DMS53 (cell line): ENCODE data around the gene LMBR1L.
"Not testable (repeated sequence)": the region's sequence is repeated elsewhere in the genome, so short reads cannot be mapped to it uniquely, and the experiment has no call there.

Experiments
- DNase-seq: peaks from one replicate; lab custom pipeline; 2025; lab: John Stamatoyannopoulos, UW

LMBR1L gene

DNA sequence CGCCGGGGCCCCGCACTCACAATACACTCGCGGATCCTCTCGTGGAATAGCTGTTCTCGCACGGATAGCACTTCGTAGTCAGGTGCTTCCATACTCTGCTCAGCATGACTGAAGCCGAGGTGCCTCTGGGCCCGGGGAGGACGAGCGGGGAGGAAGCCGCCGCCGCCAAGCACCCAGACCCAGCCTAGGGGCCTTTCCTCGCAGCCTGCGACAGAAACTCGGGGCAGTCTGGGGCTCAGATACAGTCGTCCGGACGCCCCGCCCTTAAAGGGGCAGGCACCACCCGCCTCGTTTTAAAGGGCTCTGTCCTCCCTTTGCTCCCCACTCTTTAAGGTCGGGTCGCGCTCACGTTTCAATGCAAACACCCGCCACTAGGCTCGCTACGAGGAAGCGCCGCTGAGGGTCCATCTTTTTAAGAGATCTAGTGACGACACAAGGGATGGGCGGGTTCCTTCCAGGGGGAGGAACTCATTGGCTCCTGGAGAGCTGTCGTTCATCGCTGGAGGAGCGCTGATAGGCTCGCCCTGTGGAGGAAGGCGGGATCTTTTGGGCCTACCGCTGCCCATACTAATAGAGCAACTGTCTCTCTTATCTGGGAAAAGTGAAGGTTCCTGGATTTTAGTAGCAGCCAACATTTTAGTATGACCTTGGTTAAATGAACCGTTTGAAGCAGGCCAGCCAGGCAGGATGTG lies at the start of gene LMBR1L:
TSS of gene LMBR1L (minus strand) at position 384 of the 692 bp plus-strand sequence. CDS start at position 92, 292 bp downstream.
- peak; percentile 98 for DNase-seq

DNA sequence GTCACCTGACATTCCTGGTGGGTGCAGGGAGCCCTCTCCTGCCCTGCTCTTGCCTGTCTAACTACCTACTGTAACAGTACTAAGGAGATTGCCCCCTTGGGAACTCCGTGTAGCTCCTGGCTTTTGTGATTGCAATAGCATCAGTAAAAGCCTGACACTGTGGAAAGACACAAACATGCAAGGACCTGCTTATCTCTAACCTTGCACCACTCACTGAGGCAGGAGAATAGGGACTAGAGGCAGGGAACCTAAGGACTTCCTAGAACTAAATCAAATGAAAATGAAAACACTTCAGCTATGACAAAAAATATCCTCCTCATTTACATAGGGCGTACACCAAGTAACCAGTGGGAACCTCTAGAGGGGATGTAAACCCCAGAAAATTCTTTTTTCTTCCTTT lies 49.8 kb upstream of the LMBR1L start:
- no peak for DNase-seq

GRCh38 chr12:49154221-49154620 lies 43.6 kb upstream of the LMBR1L start:
- DNase-seq: no peak

DNA sequence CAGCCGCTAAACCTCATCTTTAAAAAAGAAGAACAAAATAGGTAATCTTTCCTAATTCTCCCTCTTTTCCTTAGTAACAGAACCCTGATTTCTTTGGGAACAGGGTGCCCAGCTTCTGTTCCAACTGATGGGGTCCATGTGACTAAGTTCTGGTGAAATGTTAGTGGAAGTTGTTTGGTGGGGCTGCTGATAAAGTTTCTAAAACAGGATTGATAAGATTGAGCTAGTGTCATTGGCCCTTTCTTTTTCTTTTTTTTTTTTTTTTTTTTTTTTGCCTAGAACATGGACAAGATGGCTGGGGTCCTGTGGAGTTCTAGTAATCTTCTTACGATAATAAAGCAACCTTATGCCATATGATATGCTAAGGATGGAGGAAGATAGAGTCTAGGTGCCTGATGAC lies 36.7 kb upstream of the LMBR1L start:
- DNase-seq: no peak

- DNase-seq: no peak
Measured at GRCh38 chr12:49146406-49146805, 35.8 kb upstream of the LMBR1L start.

GRCh38 chr12:49144384-49144783 lies 33.7 kb upstream of the LMBR1L start:
- no peak for DNase-seq

- no peak for DNase-seq
Measured at GRCh38 chr12:49138999-49139398, 28.4 kb upstream of the LMBR1L start.

- DNase-seq: no peak
Measured at GRCh38 chr12:49138587-49138986, 27.9 kb upstream of the LMBR1L start.

DNA sequence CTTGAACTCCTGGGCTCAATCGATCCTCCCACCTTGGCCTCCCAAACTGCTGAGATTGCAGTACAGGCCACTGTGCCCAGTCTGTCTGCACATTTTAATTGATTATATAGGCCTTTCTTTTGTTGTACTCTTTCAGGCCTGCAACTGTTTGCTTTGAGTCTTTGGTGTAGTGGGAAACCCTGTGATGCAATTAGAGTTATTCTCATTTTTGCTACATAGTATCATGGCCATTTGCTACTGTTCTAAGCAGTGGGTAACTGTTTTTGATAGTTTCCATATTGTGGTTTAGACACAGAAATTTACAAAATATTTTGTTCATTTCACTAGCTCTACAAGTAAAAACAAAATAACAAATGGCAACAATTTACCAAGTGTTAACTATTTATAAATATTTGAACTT lies 26.8 kb upstream of the LMBR1L start:
- no peak for DNase-seq

DNA sequence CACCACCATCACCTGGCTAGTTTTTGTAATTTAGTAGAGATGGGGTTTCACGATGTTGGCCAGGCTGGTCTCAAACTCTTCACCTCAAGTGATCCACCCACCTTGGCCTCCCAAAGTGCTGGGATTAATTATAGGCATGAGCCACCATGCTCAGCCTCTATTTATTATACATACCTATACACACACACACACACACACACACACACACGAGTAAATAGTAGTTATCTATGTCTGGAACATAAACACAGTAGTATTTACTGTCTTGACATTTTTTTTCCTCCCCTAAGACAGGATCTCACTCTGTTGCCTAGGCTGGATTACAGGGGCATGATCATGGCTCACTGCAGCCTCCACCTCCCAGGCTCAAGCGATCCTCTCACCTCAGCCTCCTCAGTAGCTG lies 26.4 kb upstream of the LMBR1L start:
- not testable (repeated sequence) for DNase-seq

DNA sequence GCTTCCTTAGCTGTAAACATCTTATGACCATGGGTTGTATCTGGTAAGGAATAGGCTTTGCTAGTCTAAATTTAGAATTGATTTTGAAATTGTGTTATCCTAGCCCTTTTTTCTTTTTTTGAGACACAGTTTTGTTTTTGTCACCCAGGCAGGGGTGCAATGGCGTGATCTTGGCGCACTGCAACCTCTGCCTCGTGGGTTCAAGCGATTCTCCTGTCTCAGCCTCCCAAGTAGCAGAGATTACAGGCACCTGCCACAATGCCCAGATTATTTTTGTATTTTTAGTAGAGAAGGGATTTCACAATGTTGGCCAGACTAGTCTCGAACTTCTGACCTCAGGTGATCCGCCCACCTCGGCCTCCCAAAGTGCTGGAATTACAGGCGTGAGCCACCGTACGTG lies 22.9 kb upstream of the LMBR1L start:
- DNase-seq: no peak

DNA sequence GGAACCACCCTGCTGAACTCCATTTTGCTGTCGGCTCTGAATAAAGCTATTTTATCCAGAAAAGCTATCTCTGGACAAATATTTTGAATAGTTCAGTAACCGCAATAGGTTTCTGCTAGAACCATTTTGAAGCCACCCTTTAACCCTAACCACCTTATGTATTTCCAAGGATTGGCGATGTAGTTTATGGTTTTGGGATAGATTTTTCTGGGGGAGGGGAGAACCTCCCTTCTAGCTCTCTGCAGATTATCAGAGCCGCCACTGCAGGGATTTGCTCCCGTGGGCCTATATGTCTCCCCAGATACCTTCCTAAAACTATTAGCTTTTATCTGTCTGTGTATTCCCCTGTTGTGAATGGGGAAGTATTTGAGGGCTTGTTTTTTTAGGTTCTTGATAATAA lies 22.4 kb upstream of the LMBR1L start:
- no peak for DNase-seq

DNA sequence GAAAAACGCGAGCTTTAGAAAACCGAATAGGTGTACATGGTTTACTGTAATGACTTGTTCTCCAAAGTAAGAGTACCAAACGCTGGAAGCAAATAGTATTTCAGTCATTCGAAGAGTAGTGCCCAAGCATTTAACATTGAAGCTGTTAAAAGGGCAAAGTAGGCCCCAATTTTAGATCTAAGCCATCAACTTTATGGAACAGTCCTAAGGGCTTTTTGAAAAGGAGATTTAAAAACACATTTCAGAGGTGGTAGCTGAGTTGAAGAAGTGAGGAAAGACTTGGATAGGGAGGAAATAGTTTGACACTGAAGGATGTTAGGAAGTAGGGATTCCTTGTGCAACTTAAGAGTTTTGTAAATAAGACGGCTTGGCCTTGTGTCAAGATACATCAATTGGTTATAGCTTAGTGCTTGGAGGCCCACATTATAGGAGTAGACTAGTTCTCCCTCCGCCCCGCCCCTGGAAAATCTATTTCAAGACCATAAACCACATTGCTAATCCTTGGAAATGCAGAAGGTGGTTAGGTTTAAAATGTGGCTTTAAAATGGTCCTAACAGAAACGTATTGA lies 21.3 kb upstream of the LMBR1L start:
- peak; percentile 57 for DNase-seq

- peak; percentile 96 for DNase-seq
Measured at GRCh38 chr12:49131051-49131893, 20.6 kb upstream of the LMBR1L start, which contains the start of gene TUBA1B. TUBA1B (minus strand) TSS chr12:49131395; CDS start chr12:49131300, 95 bp downstream.

- peak; percentile 98 for DNase-seq
Measured at GRCh38 chr12:49130151-49131050, 19.8 kb upstream of the LMBR1L start.

DNA sequence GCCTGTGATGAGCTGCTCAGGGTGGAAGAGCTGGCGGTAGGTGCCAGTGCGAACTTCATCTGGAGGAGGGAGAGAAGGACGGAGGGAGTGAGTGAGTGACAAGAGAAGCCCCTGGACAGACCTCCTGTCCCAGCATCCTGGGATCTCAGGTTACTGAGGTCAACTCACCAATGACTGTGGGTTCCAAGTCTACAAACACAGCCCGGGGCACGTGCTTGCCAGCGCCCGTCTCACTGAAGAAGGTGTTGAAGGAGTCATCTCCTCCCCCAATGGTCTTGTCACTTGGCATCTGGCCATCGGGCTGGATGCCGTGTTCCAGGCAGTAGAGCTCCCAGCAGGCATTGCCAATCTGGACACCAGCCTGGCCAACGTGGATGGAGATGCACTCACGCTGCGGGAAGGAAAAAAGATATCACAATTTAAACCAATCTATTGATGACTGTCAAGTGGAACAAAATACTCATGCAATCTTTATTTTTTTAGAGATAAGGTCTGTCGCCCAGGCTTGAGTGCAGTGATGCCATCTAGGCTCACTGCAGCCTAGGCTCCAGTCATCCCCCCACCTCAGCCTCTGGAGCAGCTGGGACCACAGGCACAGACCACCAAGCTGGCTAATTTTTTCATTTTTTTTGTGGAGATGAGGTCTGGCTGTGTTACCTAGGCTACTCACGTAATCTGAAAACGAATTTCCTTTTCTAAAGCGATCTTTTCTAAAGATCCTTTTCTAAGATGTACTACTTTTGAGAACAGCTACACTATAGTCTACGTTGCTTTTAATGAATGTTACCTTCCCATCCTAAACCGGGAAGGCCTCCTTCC lies 18.9 kb upstream of the LMBR1L start:
- no peak for DNase-seq

DNA sequence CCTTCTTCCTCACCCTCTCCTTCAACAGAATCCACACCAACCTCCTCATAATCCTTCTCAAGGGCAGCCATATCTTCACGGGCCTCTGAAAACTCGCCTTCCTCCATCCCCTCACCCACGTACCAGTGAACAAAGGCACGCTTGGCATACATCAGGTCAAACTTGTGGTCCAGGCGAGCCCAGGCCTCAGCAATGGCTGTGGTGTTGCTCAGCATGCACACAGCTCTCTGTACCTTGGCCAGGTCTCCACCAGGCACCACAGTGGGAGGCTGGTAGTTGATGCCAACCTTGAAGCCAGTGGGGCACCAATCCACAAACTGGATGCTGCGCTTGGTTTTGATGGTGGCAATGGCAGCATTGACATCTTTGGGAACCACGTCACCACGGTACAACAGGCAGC lies 17.3 kb upstream of the LMBR1L start:
- DNase-seq: not testable (repeated sequence)

GRCh38 chr12:49126852-49127763 lies 16.5 kb upstream of the LMBR1L start:
- DNase-seq: peak; percentile 45

- peak; percentile 83 for DNase-seq
Measured at GRCh38 chr12:49121047-49121696, 10.5 kb upstream of the LMBR1L start.
